Measurements from ENCODE around the gene MCC.

Gene MCC

DNA sequence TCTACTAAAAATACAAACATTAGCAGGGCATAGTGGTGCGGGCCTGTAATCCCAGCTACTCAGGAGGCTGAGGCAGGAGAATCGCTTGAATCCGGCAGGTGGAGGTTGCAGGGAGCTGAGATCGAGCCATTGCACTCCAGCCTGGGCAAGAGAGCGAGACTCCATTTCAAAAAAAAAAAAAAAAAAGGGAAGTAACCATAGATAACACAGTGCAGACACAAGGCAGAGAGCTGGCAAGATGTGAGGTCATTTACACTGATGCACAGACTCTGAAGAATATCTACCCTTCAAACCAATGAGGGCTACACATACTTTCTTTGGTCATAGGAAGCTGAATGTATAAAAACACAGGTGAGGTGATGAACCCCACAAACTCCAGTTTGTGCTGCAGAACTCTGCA lies 379.8 kb downstream of the MCC start:
- TF ChIP-seq, protein P1, sequence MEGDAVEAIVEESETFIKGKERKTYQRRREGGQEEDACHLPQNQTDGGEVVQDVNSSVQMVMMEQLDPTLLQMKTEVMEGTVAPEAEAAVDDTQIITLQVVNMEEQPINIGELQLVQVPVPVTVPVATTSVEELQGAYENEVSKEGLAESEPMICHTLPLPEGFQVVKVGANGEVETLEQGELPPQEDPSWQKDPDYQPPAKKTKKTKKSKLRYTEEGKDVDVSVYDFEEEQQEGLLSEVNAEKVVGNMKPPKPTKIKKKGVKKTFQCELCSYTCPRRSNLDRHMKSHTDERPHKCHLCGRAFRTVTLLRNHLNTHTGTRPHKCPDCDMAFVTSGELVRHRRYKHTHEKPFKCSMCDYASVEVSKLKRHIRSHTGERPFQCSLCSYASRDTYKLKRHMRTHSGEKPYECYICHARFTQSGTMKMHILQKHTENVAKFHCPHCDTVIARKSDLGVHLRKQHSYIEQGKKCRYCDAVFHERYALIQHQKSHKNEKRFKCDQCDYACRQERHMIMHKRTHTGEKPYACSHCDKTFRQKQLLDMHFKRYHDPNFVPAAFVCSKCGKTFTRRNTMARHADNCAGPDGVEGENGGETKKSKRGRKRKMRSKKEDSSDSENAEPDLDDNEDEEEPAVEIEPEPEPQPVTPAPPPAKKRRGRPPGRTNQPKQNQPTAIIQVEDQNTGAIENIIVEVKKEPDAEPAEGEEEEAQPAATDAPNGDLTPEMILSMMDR (IDR thresholded peaks at IDR 0.05; ENCODE audit: extremely low read depth, missing control alignments) = no peak
- DNase-seq (ENCODE audit: low spot score) = no peak

- TF ChIP-seq, protein P1 (IDR thresholded peaks at IDR 0.05; ENCODE audit: extremely low read depth, missing control alignments) = no peak
- DNase-seq (ENCODE audit: low spot score) = no peak
Measured at GRCh38 chr5:113106821-113107220, 381.4 kb downstream of the MCC start.

DNA sequence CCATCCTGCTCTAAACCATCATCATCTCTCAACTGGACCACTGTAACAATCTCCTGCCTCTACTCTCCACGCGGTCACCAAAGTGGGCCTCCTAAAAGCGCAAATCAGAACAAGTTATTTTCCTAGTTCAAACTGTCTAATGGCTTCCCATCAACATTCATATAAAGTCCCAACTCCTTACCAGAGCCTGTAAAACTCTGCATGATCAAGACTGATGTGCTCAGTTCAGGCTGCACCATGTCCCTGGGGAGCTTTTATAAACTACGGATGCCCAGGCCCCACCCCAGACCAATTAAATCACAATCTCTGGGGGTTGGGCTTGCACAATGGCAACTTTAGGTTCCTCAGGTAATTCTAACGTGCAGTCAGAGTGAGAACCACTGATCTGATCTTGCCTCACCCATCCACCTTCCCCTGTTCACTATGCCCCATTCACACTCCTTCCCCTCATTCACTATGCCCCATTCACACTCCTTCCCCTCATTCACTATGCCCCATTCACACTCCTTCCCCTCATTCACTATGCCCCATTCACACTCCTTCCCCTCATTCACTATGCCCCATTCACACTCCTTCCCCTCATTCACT lies 382.5 kb downstream of the MCC start:
- DNase-seq (ENCODE audit: low spot score) = no peak
- TF ChIP-seq, protein P1 (IDR thresholded peaks at IDR 0.05; ENCODE audit: extremely low read depth, missing control alignments) = no peak

- DNase-seq (ENCODE audit: low spot score) = no peak
- TF ChIP-seq, protein P1 (IDR thresholded peaks at IDR 0.05; ENCODE audit: extremely low read depth, missing control alignments) = no peak
Measured at GRCh38 chr5:113103330-113103729, 384.9 kb downstream of the MCC start.

- TF ChIP-seq, protein P1 (IDR thresholded peaks at IDR 0.05; ENCODE audit: extremely low read depth, missing control alignments) = no peak
- DNase-seq (ENCODE audit: low spot score) = no peak
Measured at GRCh38 chr5:113102121-113102531, 386.1 kb downstream of the MCC start.

GRCh38 chr5:113100981-113101380 lies 387.3 kb downstream of the MCC start:
- TF ChIP-seq, protein P1 (IDR thresholded peaks at IDR 0.05; ENCODE audit: extremely low read depth, missing control alignments) = no peak
- no peak for DNase-seq (ENCODE audit: low spot score)

- TF ChIP-seq, protein P1 (IDR thresholded peaks at IDR 0.05; ENCODE audit: extremely low read depth, missing control alignments) = no peak
- no peak for DNase-seq (ENCODE audit: low spot score)
Measured at GRCh38 chr5:113099822-113100221, 388.4 kb downstream of the MCC start.

Measured in GM20000 (cell line).